ENCODE measurements around the gene SYNPR.

SYNPR gene

DNA sequence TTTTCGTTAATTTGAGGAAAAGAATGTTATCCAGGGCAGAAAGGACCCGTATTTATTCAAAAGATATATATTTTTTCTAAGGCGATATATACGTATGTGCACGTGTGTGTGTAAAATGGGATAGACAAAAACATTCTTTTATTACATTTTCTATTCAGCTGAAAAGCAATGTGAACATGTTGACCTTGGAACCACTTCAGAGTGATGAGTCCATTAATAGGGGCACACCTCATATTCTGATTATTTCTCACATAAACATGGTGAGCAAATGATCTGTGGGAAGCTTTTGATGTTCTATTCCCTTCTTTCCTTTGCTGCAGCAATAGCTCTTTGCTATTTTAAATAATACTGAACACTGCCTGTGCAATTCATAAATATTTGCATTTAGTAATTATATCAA lies 87.6 kb downstream of the SYNPR start:
- TF ChIP-seq, protein P1, sequence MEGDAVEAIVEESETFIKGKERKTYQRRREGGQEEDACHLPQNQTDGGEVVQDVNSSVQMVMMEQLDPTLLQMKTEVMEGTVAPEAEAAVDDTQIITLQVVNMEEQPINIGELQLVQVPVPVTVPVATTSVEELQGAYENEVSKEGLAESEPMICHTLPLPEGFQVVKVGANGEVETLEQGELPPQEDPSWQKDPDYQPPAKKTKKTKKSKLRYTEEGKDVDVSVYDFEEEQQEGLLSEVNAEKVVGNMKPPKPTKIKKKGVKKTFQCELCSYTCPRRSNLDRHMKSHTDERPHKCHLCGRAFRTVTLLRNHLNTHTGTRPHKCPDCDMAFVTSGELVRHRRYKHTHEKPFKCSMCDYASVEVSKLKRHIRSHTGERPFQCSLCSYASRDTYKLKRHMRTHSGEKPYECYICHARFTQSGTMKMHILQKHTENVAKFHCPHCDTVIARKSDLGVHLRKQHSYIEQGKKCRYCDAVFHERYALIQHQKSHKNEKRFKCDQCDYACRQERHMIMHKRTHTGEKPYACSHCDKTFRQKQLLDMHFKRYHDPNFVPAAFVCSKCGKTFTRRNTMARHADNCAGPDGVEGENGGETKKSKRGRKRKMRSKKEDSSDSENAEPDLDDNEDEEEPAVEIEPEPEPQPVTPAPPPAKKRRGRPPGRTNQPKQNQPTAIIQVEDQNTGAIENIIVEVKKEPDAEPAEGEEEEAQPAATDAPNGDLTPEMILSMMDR (IDR thresholded peaks at IDR 0.05; ENCODE audit: extremely low read depth, missing control alignments), result no peak
- no peak for DNase-seq (ENCODE audit: low spot score)

DNA sequence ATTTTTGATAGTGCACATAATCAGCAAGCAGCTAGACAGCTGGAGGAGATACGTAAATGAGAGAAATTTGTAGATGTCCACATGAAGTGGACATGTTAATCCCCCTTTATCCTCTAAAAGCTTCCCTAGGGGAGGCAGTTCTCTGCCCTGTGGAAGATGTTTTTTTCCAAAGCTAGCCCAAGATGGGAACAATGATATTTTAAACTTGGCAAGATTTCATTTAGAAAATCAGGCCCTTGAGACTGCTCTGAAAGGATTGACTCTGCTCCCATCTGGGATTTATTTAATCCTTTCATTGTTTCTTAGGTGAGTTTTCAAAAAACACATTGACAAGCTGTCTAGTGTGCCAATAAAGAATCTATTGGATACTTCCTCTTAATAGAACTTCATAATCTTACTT lies 92.0 kb downstream of the SYNPR start:
- no peak for DNase-seq (ENCODE audit: low spot score)
- TF ChIP-seq, protein P1 (IDR thresholded peaks at IDR 0.05; ENCODE audit: extremely low read depth, missing control alignments), result no peak

- no peak for DNase-seq (ENCODE audit: low spot score)
- TF ChIP-seq, protein P1 (IDR thresholded peaks at IDR 0.05; ENCODE audit: extremely low read depth, missing control alignments), result no peak
Measured at GRCh38 chr3:63383040-63383439, 104.9 kb downstream of the SYNPR start.

- DNase-seq (ENCODE audit: low spot score), result no peak
- TF ChIP-seq, protein P1 (IDR thresholded peaks at IDR 0.05; ENCODE audit: extremely low read depth, missing control alignments), result no peak
Measured at GRCh38 chr3:63384382-63384781, 106.3 kb downstream of the SYNPR start.

DNA sequence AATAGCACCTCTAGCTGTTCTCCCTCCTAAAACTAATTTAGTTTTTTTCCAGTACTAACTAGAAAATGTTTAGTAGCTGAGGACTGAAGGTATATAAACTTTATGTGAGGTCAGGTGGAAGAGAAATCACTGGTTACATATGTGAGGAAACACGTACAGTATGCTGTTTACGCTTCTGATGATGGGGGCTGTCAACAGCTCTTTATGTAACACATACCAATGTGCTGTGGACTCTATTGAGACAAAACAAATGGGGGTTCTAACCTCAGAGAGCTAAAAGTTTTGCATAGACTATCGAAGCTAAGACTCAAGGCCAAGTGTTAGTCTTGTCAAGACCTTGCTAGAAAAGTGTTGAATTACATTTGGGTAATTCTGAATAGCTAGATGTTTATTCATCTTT lies 107.5 kb downstream of the SYNPR start:
- no peak for DNase-seq (ENCODE audit: low spot score)
- TF ChIP-seq, protein P1 (IDR thresholded peaks at IDR 0.05; ENCODE audit: extremely low read depth, missing control alignments), result no peak

GRCh38 chr3:63386568-63386967 lies 108.5 kb downstream of the SYNPR start:
- DNase-seq (ENCODE audit: low spot score), result no peak
- TF ChIP-seq, protein P1 (IDR thresholded peaks at IDR 0.05; ENCODE audit: extremely low read depth, missing control alignments), result no peak

- TF ChIP-seq, protein P1 (IDR thresholded peaks at IDR 0.05; ENCODE audit: extremely low read depth, missing control alignments), result no peak
Measured at GRCh38 chr3:63387568-63387967, 109.5 kb downstream of the SYNPR start.

More at GRCh38 chr3:63387568-63387967, 109.5 kb downstream of the SYNPR start:
- no peak for DNase-seq (ENCODE audit: low spot score)

Data from GM20000 (cell line).